A673 (cell line): ENCODE results near the gene TMEM144. TPM values are rescaled to one million over a fixed set of nuclear protein-coding genes. Genes with fewer than 3 reads are reported as not detected.
A peak's percentile ranks its signal among the peaks of the same experiment; 100 is the strongest.

Experiments
- BruUV-seq: library from RNA; stranded (reverse); fragments of 400-500 nt; replicated peaks from 2 replicates; lab custom pipeline; 2021; lab: Mats Ljungman, UMichigan
- CTCF ChIA-PET: fragments of 300-600 bp; sonication (Branson Sonifier 250); formaldehyde crosslinking; loops from one replicate; lab custom pipeline; 2022; ENCODE audit warnings: antibody characterized with exemption; lab: Charles Lee
- POLR2A ChIA-PET: fragments of 300-600 bp; sonication (Branson Sonifier 250); formaldehyde crosslinking; loops from one replicate; lab custom pipeline; 2022; ENCODE audit warnings: antibody characterized with exemption; ENCODE audit not compliant: low non-redundant PET; lab: Charles Lee
- DNase-seq: peaks from one replicate; pipeline ENCODE4 v3.0.0-alpha.2; 2015; ENCODE audit warnings: low spot score
- H3K27ac ChIP-seq: fragments of 200-600 bp; sonication (generic); 2 replicates; pipeline ENCODE4 v1.5.1; 2016; ENCODE audit warnings: mixed run types, low read depth, mild to moderate bottlenecking, mixed read lengths, antibody characterized with exemption, low read length; ENCODE audit not compliant: poor library complexity, severe bottlenecking
- H3K27me3 ChIP-seq: fragments of 200-600 bp; sonication (generic); replicated peaks from 2 replicates; pipeline ENCODE4 v1.6.1; 2017; ENCODE audit warnings: mixed run types, low read depth, mild to moderate bottlenecking, mixed read lengths, antibody characterized with exemption, low read length; ENCODE audit not compliant: insufficient read depth, poor library complexity
- H3K36me3 ChIP-seq: fragments of 200-600 bp; sonication (generic); 2 replicates; pipeline ENCODE4 v1.6.1; 2016; ENCODE audit warnings: mixed run types, mild to moderate bottlenecking, mixed read lengths, antibody characterized with exemption, low read length; ENCODE audit not compliant: insufficient read depth, poor library complexity, severe bottlenecking
- H3K4me1 ChIP-seq: fragments of 200-600 bp; sonication (generic); 2 replicates; pipeline ENCODE4 v1.6.1; 2017; ENCODE audit warnings: mixed run types, mild to moderate bottlenecking, mixed read lengths, antibody characterized with exemption, low read length; ENCODE audit not compliant: insufficient read depth, poor library complexity, severe bottlenecking
- H3K4me3 ChIP-seq: fragments of 200-600 bp; sonication (generic); 2 replicates; pipeline ENCODE4 v1.5.1; 2016; ENCODE audit warnings: low read depth, mixed run types, mild to moderate bottlenecking, mixed read lengths, low read length; ENCODE audit not compliant: poor library complexity, severe bottlenecking
- H3K9me3 ChIP-seq: fragments of 200-600 bp; sonication (generic); 2 replicates; pipeline ENCODE4 v1.6.1; 2016; ENCODE audit warnings: mixed run types, low read depth, mild to moderate bottlenecking, mixed read lengths, antibody characterized with exemption, low read length; ENCODE audit not compliant: poor library complexity, severe bottlenecking
- CTCF ChIP-seq: fragments of 300-800, 200-600 bp; sonication (generic); conservative IDR thresholded peaks from 2 replicates; pipeline ENCODE4 v1.5.1; 2017; ENCODE audit warnings: low read depth, mild to moderate bottlenecking, antibody characterized with exemption, low read length, moderate library complexity, mixed read lengths
- EZH2 ChIP-seq: fragments of 200-600 bp; sonication (generic); IDR thresholded peaks from 2 replicates; pipeline ENCODE4 v1.6.1; 2017; ENCODE audit warnings: borderline replicate concordance, low read depth, mild to moderate bottlenecking, mixed read lengths, antibody characterized with exemption, low read length; ENCODE audit not compliant: poor library complexity, severe bottlenecking
- intact Hi-C: fragments of 100-400 bp; cut with micrococcal nuclease; formaldehyde crosslinking; loops from one replicate; pipeline ENCODE4 v1.10.0; 2022; ENCODE audit not compliant: unreplicated experiment
- total RNA-seq: library from RNA; stranded (reverse); gene quantifications from 2 replicates; pipeline ENCODE4 v1.2.3, GENCODE V29; 2021

TMEM144 gene
- total RNA-seq, 1 experiment from 2014 or later = 4.0 TPM

- Histone ChIP-seq H3K4me1 (peaks cover 19% of the 10 kb centered on the region), H3K36me3 (no peaks in the 10 kb centered on the region), H3K4me3 (peak within 1 kb of the TSS; percentile 34), H3K9me3 (no peaks in the 10 kb centered on the region), H3K27ac (peak within 1 kb of the TSS; percentile 62), H3K27me3 (no peaks in the 10 kb centered on the region)
- intact Hi-C loops = loop anchor here (1.0 to 5.0 kb wide), 3 partner anchors 180 to 1695 kb away; no protein-coding TSS in a partner anchor
- BruUV-seq = no TSS peak
- DNase-seq = peak; percentile 76
- ChIA-PET POLR2A (no interaction called here), CTCF (interaction anchor here (0.7 kb wide), 2 partner anchors 22 to 140 kb away, joined by 3 read pairs; no protein-coding TSS in a partner anchor)
- TF ChIP-seq CTCF (peak; percentile 81), EZH2 (no peak)
Observed at GRCh38 chr4:158172261-158173258, 37.7 kb upstream of the TMEM144 start, which contains the start of gene GASK1B. GASK1B (minus strand) TSS chr4:158173025; CDS start chr4:158171375, 1,650 bp downstream.

GRCh38 chr4:158176108-158176507, 34.2 kb upstream of the TMEM144 start:
- Histone ChIP-seq H3K9me3 (no peaks in the 10 kb centered on the region), H3K4me3 (no peak overlapping the region), H3K27ac (no peak overlapping the region), H3K4me1 (peaks cover 5% of the 10 kb centered on the region), H3K36me3 (no peaks in the 10 kb centered on the region), H3K27me3 (no peaks in the 10 kb centered on the region)
- DNase-seq = no peak
- CTCF ChIA-PET = no interaction called here
- TF ChIP-seq CTCF (no peak), EZH2 (no peak)
- intact Hi-C loops = no loop called here
- no TSS peak for BruUV-seq
- POLR2A ChIA-PET = no interaction called here

- no peak overlapping the region for H3K27ac ChIP-seq
- no peak for DNase-seq
- H3K36me3 ChIP-seq = no peaks in the 10 kb centered on the region
- H3K27me3 ChIP-seq = no peaks in the 10 kb centered on the region
- no peaks in the 10 kb centered on the region for H3K4me1 ChIP-seq
- H3K4me3 ChIP-seq = no peak overlapping the region
- TF ChIP-seq EZH2 (no peak), CTCF (no peak)
- ChIA-PET POLR2A (no interaction called here), CTCF (no interaction called here)
- BruUV-seq = no TSS peak
- intact Hi-C loops = no loop called here
- no peaks in the 10 kb centered on the region for H3K9me3 ChIP-seq
Observed at GRCh38 chr4:158176776-158177175, 33.5 kb upstream of the TMEM144 start.
